RKO (cell line): ENCODE results near the gene DPP4.

Experiments
- DNase-seq: peaks from one replicate; pipeline ENCODE4 v3.0.0-alpha.2; 2016; ENCODE audit warnings: low spot score

DPP4 gene

DNA sequence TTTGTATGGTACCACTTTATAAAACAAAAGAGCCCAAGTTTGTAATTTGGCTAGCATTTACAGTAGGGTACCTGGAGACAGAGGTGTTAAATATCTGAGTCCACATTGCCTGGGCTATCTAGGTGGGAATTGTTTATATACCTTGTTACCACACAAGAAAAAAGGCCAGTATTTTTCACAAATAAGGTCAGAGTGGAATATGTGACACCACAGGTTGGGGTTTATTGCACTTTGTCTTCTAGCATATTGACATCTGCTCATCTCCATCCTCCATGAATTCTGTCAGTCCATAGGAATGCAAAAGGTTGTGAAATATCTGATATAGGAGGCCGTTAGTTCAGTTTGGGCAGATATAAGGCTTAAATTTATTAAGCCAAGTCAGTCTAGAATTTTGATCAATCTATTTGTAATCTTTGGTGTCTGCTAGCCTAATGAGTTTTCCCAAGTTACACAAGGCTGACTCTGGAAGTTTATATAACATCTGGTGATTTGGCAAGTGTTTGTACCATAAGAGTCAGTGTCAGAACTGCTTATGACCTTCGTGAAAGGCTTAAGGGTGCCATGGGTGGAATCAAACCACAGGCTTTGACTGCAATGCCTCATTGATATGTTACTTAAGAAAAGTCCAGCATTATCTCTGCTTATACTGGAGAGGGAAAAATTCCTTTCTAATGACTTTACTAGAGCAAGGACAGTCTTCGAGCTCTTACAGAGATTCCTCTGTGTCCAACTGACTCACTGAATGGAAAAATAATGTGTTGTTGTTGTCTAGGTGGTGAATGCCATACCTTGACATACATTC, 11.3 kb upstream of the DPP4 start:
- DNase-seq, result no peak

DNA sequence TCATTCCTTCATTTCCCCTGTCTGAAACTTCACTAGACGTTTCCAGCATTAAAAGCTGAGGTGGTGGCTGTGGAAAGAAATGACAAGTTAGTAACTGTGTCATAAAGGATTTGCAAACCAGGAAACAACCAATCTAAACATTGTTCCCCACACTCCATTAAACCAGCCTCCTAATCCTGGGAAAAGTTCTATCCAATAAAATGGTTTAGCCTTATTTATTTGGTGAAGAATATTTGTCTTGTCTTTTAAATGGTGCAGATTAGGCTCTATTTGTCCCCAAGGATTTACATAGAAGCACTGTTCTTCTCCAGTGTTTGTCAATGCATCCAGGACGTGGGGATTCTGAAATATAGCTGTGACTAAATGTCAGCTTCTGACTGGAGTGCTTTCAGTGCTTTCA, 10.5 kb upstream of the DPP4 start:
- DNase-seq, result no peak

DNA sequence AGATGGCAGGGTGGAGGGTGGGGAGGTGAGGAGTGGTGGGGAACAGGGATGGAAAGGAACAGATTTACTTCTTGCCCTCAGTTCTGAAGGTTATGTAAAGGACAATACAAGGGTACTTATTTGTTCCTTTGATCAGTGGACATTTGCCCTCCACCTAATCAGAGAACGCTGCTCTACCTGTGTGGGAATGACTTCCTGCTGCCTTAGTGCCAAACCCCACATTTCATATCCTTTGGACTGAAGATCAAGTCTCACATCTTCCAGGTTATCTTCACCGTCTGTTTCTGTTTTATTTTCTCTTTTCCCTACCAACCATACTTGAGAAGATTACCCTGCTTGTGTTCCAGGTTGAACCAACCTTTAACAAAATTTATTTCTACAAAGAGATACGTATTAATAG, 8.7 kb upstream of the DPP4 start:
- DNase-seq, result no peak

DNA sequence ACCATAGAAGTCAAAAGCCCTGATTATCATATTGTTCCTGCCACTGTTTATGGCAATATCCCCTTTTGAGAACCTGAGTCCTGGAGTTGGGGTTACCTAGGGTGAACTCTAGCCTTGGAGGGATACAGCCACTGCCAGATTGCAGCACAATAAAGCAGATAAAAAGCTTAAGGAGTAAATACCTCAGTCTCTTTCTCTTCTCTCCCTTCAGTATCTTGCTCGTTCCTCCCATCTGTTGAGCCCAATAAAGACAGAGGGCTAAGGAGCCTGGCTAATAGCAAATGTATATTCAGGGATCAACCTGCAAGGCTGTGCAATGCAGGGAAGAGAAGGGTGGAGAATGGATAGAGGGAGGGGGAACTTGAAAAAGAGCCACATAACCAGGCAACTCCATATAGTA, 8.0 kb upstream of the DPP4 start:
- no peak for DNase-seq

DNA sequence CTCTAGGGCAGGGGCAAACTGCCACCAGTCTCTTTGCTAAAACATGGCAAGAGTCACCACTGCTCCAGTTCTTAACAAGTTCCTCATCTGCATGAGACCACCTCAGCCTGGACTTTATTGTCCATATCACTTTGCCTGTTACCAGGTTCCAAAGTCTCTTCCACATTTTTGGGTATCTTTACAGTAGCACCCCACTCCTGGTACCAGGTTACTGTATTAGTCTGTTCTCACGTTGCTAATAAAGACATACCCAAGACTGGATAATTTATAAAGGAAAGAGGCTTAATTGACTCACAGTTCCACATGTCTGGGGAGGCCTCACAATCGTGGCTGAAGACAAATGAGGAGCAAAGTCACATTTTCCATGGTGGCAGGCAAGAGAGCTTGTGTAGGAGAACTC, 5.5 kb upstream of the DPP4 start:
- no peak for DNase-seq

DNA sequence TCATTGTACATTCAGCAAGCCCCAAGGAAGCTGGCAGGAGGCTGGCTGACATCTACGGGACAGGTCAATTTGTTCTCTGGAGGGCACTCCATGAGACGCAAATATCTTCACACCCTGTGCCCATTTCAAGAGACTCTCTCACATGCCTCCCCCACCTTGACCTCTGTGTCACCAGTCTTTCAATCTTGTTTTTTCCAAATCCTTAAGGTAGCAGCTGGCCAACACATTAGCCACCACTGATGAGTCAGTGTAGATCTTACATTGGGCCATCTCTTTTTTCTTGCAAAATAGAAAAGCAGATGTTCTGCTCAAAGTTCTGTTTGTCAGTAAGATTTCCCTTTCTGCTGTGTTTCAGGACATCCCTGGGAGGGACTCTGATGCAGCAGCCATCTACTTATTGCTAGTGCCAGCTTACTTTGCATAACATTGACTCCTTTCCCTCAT, 1.7 kb upstream of the DPP4 start:
- DNase-seq, result no peak

DNA sequence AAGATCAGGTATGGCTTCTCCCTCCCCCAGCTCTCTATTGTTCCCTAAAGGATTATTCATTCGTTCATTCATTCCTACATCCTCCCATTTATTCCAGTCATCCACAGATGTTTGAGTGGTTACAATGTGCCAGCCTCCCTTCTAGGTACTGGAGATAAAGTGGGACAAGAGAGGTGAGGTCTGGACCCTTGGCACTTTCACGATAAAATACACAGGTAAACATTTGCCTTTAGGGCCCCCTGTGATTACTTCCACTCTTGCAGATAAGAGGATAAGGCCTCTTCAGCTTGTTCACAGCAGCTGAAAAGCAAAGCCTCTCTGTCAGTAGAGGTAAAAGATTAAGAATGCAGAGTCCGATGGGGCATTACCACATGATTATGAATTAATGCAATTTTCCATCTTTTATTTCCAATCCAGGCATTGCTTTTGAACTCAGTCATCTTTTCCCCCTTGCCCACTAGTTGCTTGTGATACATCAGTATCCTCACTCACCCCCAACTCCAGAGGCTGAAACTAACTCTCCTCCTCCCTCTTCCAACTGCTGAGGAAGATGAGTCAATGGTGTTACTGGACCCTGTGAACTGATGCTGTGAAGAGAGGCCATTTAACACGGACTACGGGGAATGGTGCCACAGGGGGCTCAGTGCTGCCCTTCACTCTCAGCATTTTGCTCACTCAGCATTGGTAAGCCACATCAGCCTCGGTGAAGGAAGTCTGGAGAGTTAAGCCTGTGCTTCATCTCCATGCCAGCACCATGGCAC, 1.1 kb upstream of the DPP4 start:
- DNase-seq, result no peak

DNA sequence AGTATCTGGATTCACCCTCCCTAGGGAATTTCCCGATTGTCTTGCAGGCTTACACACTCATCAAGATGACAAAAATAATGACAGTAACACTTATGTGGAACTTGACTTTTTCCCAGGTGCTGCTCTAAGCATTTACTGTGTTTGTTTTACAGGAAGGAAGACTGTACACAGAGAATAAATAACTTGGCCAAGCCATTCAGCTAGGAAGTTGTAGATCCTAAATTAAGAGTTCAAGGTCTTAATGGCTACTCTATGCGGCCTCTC, 549 bp upstream of the DPP4 start:
- no peak for DNase-seq

DNA sequence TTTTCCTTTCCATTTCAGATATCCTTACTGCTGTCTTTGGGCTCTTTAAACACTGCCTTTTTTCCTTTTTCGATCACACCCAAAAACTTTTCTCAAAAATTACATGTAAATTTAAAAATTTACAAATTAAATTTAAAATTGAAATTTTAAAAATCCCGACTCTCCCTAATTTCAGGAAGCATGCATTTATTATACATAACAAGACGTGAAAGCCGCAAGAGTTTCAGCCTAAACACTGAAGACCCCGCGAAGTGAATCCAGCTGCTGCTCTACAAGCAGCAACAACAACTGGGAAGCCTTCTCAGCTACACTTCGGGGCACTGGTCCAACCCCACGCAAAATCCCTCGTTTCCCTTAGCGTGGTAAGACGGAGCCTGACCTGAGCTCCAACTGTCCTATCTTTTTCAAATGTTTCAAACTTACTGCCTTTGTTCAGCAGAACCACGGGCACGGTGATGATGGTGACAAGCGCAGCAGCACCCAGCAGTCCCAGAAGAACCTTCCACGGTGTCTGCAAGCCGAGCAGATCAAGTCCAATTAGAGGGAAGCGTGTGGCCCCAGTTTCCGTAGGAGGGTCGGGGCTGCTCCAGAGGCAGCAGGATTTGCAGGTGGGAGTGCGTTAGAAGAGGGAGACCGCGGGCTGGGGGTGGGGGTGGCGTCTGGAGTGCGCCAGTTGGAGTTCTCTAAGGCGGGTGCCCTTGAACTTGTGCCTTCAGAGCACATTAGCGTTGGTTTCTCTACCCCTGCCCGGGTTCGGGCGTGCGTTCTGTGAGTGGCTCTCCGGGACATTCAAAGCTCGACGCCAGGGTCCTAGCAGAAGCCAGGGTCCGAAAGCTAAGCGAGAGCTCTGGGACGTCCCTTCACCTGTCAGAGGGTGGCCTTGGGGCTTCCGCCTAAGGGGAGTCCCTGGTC, 783 bp downstream of the DPP4 start:
- no peak for DNase-seq

DNA sequence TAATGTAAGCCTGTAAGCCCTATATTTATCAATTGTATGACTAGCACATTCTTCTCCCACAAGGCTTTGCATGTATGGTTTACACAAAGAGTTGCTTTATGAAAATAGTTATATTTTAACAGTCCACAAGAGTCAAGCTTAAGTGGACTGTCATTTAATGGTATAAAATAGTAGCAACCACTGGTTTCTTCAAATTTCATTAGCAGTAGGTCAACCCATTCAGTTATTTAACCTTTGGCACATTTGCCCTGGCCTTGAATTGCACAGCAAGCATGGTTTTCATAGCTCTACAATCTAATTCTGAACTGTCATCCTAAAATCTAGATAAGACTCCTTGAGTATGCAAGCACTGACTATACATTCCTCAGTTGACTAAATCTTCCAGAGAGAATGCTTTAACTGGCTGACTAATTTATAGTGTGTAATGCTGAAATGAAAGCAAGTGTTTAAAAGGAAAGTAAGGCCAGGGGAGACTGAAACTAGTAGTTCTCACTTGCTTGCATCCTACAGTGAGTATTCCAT, 1.8 kb downstream of the DPP4 start:
- DNase-seq, result no peak

DNA sequence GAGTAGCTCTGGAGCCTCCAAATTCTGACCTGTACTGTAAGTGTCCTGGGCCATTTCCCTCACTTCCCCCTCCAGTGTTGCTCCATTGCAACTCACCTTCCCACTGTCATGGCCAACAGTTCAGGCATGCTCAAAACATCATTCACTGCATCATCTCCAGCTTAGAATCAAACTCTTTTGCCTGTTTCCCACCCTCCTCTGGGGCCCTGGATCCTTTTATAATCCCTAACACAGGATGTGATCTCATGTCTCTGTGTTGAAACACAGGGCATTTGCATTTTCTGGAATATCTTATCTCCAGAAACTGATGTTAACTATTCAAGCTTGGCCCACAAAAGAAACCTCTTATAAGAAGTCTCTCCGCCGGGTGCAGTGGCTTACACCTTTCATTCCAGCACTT, 3.0 kb downstream of the DPP4 start:
- DNase-seq, result no peak

DNA sequence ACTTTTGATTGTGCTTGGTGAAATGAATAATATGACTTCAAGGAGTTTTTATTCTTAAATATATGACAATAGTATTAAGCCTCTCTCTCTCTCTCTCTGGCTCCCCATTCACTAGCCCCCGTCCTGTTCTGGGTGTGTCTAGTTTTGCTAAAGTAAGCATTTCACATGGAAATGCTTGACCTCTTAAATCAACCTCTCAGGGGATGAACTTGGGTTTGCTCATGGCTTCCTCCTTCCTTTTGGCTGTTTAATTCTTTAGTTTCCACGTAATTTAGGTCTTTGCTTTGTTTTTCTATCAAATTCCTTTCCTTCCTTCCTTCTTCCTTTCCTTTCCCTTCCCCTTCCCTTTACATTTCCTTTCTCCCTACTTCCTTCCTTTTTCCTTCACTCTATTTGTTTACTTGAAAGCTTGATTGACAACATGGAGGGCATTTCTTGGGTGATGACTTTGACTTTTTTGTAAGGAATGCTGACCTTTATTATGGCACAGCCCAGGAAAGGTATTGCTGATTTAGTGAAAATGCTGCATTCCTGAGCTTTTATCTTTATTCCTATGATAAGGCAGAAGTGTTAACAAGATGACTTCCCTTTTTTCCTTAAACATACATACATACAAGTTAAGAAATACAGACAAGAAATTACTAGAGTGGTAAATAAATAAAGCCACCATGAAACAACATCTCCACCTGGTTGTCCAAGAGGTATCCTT, 3.6 kb downstream of the DPP4 start:
- no peak for DNase-seq

DNA sequence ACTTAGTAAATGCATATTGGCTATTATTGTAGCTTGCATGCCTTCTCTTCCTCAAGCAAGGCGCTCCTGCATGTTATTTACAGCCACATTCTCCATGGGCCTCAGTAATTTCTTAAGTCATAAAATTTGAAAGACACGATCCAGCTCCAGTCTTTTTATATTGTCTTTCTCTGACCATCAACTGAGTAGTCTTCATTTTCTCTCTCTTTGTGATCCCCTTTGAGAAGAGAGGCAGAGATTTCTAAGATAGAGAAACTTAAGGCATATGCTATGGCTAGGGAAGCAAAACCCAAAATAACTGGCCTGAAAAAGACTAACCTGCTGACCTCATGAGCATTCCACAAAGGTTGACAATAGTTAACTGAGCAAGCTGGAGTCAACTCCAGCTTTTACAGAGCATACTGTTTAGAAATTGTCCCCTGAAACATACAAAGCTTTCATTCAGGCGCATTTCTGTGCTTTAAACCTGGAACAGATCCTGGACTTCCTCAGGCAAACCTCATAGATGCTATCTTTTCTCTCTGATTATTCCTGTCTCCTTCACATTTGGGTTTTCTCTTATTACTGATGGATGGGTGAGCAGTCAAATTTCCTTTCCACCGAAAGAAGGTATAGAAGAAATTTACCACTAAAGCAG, 4.6 kb downstream of the DPP4 start:
- no peak for DNase-seq

DNA sequence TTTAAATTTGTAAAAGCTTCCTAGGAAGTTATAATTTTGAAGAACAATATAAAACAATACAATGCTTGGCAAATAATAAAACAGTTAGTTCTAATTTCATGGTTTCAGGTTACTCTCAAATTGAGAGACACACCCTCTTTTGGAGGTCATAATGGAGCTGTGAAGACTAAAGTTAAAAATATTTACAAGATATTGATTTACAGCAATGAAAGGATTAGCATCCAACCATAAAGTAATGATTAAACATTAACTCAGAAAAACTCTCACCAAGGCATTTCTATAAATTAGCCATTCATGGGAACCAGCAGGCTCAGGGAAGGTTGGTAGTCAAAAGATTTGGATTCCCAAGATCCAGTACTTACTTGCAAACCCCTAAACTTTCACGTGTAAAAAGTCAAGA, 6.4 kb downstream of the DPP4 start:
- DNase-seq, result no peak

DNA sequence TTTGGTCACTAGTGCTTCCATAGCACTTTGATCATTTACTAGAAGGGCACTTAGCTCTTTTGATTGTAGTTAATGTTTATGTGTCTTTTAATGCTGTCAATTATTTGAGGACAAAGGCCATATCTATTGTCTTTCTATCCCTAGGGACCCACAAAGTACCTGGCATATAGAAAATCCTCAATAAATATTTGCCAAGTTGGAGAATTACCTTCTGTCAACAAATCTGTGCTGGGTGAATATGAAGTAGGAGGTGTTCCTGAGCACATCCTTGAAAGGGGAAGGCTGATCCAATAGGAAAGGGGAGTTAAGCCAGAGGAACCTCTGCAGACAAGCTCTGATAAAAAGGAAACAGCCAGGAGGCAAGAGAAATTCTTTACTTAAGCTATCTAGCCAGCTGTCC, 8.2 kb downstream of the DPP4 start:
- no peak for DNase-seq

DNA sequence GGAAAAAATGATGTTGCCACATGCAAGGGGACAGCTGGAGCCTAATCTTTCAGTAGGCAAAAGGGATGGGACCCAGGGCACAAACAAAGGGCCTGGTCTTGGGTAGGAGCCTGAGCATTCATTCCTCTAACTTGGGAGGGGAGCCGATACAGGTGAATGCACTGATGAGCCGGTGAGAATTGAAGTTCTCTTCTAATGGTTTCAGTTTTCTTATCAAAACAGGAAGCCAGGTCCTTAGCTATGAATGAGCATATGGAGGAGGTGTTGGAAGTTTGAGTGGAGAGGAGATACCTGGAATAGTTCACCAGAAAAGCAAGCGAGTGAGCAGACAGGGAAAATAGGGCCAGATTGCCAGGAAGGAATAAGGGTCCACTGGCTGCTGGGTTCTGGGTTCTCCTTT, 10.1 kb downstream of the DPP4 start:
- no peak for DNase-seq

DNA sequence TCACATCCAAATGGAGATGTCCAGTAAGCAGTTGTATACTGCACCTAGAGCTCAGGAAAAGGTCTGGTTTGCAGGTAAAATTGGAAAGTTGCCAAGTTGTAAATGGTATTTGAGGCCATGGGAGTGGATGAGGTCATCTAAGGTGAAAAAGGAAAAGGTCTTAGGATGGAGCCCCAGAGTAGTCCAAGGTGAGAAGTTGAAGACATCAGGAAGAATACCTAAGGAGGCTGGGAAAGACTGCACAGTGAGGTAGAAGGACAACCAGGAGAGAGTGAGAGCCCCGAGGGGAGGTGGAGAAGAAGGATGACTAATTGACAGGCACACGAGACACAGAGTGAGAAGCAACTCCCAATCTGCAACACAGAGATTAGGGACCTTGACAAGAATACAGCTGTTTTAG, 10.7 kb downstream of the DPP4 start:
- DNase-seq, result no peak

DNA sequence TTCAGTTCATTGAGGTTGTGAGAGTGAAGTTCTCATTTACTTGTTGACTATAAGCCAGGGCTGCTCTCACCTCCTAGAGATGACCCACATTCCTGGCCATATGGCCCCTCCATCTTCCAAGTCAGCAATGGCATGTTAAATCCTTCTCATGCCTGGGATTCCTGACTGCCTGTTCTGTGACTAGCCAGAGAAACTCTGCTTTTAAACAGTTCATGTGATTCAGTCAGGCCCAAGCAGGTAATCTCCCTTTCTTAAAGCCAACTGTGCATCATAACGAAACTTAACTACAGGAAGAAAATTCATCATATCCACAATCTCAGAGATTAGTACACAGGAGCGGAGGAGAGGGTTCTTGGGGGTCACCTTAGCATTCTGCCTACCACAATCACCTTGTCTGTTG, 11.5 kb downstream of the DPP4 start:
- no peak for DNase-seq

DNA sequence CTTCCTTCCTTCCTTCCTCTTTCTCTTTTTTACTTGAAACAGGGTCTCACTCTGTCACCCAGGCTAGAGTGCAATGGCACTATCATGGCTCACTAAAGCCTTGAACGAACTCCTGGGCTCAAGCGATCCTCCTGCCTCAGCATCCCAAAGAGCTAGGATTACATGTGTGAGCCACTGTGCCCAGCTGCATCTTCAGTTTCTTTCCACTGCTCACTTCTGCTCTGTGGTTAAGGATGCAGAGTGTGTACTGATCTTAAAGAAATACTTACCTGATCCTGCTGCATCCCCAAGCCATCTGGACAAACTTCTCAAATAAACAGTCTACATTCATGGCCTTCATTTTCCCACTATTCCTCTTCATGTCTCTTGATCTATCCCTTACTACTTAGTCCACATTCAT, 13.0 kb downstream of the DPP4 start:
- no peak for DNase-seq

DNA sequence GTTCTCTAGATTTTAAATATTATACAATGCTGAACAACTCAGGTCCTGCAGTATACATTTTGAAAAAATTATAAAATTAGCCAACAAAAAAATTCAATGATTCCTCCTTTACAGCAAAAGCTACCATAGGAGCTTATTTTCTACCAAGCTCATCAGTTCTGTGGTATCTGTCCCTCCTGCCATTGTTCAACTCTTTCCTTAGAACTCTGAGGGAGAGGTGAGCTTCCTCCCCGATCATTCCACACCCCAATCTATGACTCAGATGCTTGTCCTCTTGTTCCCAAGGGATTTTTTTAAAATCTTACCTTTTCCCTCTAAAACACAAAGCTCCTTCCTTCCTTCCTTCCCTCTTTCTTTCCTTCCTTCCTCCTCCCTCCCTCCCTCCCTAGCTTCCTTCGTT, 13.5 kb downstream of the DPP4 start:
- DNase-seq, result no peak

DNA sequence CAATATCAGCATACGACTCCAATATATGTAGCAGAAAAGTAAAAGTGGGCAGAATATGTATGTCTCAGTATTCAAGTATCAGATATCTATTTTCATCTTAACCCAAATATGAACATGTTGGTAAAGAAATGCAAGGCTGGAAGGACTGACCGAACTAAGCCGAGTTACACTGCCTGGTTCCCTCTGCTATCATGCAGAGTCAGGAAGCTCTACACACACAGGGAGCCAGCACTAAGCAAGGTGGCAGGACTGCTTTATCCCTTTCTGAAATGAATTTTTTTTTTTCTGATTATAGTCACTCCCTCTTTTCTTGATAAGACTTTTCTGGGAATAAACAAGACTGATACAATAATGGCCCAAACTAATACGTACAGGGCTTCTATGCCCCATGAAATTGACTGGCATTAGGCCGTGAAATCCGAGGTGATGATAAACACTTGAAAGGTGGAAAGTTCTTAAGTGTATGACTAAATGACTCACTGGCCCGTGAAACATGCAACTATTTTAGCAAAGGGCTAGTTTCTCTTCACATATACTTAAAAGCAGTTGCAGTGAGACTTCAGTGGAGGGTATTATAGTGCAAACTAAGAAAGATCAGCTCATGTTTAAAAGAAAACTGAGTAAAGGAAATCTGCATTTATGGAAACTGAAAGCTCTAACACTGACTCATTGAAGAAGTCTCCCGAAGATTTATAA, 14.9 kb downstream of the DPP4 start:
- DNase-seq, result no peak
